CD14-positive monocyte (primary cell): ENCODE measurements around the gene PSRC1. TPM values are rescaled to one million over a fixed set of nuclear protein-coding genes. Genes with fewer than 3 reads are reported as not detected.

ENCODE experiments used
- DNase-seq, 3 donors: peaks; one replicate each; pipeline ENCODE4 v3.0.0-alpha.2; 2011 to 2022
- H2AFZ ChIP-seq: 2 replicates; pipeline ENCODE4 v1.6.0; 2012; ENCODE audit warnings: mild to moderate bottlenecking, low read depth, low read length, inconsistent platforms; ENCODE audit not compliant: insufficient read depth, poor library complexity, severe bottlenecking
- H3K27ac ChIP-seq, 2 donors: 1 replicate in 1 of 2; 2 replicates in 1 of 2; pipeline ENCODE4 v1.5.1; 2012 to 2013; ENCODE audit warnings: low read length in 2 of 2, control low read depth in 1 of 2, inconsistent platforms in 1 of 2, low read depth in 1 of 2, mild to moderate bottlenecking in 1 of 2
- H3K27me3 ChIP-seq, 2 donors: one replicate each; pipeline versions ENCODE4 v1.6.0 to v1.6.1; 2011 to 2013; ENCODE audit warnings: low read length in 2 of 2; ENCODE audit not compliant: control insufficient read depth in 2 of 2, insufficient read depth in 2 of 2
- H3K36me3 ChIP-seq, 2 donors: replicated peaks in 1 of 2; 1 replicate in 1 of 2; 2 replicates in 1 of 2; pipeline versions ENCODE4 v1.5.1 to v1.6.1; 2012 to 2013; ENCODE audit warnings: low read length in 2 of 2, control low read depth in 1 of 2, inconsistent platforms in 1 of 2, mild to moderate bottlenecking in 1 of 2; ENCODE audit not compliant: insufficient read depth in 2 of 2, control insufficient read depth in 1 of 2
- H3K4me1 ChIP-seq, 2 donors: 1 replicate in 1 of 2; 2 replicates in 1 of 2; pipeline versions ENCODE4 v1.5.1 to v1.6.1; 2012 to 2013; ENCODE audit warnings: low read length in 2 of 2, control low read depth in 1 of 2, inconsistent platforms in 1 of 2, mild to moderate bottlenecking in 1 of 2, moderate library complexity in 1 of 2; ENCODE audit not compliant: insufficient read depth in 2 of 2, control insufficient read depth in 1 of 2
- H3K4me2 ChIP-seq: replicated peaks from 2 replicates; pipeline ENCODE3; 2012; ENCODE audit warnings: low read length, moderate library complexity, mild to moderate bottlenecking; ENCODE audit not compliant: poor library complexity, severe bottlenecking; ENCODE audit errors: extremely low read depth
- H3K4me3 ChIP-seq, 3 experiments: fragments of 200-600 bp in 1 of 3; sonication (generic) in 1 of 3; replicated peaks in 1 of 3; 1 replicate in 2 of 3; 2 replicates in 1 of 3; pipeline ENCODE4 v1.5.1; 2011 to 2013; ENCODE audit warnings: low read length in 3 of 3, mild to moderate bottlenecking in 3 of 3, control low read depth in 2 of 3, low read depth in 2 of 3, inconsistent platforms in 1 of 3, moderate library complexity in 1 of 3
- H3K79me2 ChIP-seq: 2 replicates; pipeline ENCODE4 v1.6.0; 2012; ENCODE audit warnings: mild to moderate bottlenecking, control low read depth, inconsistent platforms, low read length, moderate library complexity; ENCODE audit not compliant: insufficient read depth
- H3K9ac ChIP-seq: 2 replicates; pipeline ENCODE4 v1.6.0; 2017; ENCODE audit warnings: low read length, mild to moderate bottlenecking; ENCODE audit not compliant: insufficient read depth, poor library complexity, severe bottlenecking
- H3K9me3 ChIP-seq, 2 donors: replicated peaks in 1 of 2; 1 replicate in 1 of 2; 2 replicates in 1 of 2; pipeline versions ENCODE4 v1.5.1 to v1.6.1; 2012 to 2013; ENCODE audit warnings: low read length in 2 of 2, control low read depth in 1 of 2; ENCODE audit not compliant: control insufficient read depth in 1 of 2, insufficient read depth in 1 of 2
- H4K20me1 ChIP-seq: 2 replicates; pipeline ENCODE4 v1.6.0; 2012; ENCODE audit warnings: mild to moderate bottlenecking, low read length, control low read depth, moderate library complexity; ENCODE audit not compliant: insufficient read depth
- H3K27ac Mint-ChIP-seq, 7 donors: one replicate each; pipeline ENCODE4 v1.8.0; 2020; ENCODE audit warnings: mild to moderate bottlenecking in 7 of 7, mixed read lengths in 7 of 7, moderate library complexity in 6 of 7, inconsistent platforms in 2 of 7
- H3K27me3 Mint-ChIP-seq, 3 donors: one replicate each; pipeline ENCODE4 v1.8.0; 2021 to 2022; ENCODE audit warnings: low read depth in 3 of 3, mild to moderate bottlenecking in 3 of 3, mixed read lengths in 3 of 3, moderate library complexity in 3 of 3, inconsistent platforms in 1 of 3
- H3K36me3 Mint-ChIP-seq, 2 donors: one replicate each; pipeline ENCODE4 v1.8.0; 2020; ENCODE audit warnings: mixed read lengths in 2 of 2, inconsistent platforms in 1 of 2, mild to moderate bottlenecking in 1 of 2
- H3K4me1 Mint-ChIP-seq: one replicate; pipeline ENCODE4 v1.8.0; 2020; ENCODE audit warnings: mild to moderate bottlenecking, mixed read lengths
- H3K4me3 Mint-ChIP-seq, 2 donors: one replicate each; pipeline ENCODE4 v1.8.0; 2020; ENCODE audit warnings: mild to moderate bottlenecking in 2 of 2, mixed read lengths in 2 of 2, moderate library complexity in 1 of 2
- H3K9me3 Mint-ChIP-seq, 7 donors: one replicate each; pipeline ENCODE4 v1.8.0; 2020 to 2022; ENCODE audit warnings: mixed read lengths in 7 of 7, mild to moderate bottlenecking in 6 of 7, moderate library complexity in 6 of 7, inconsistent platforms in 2 of 7
- CTCF ChIP-seq: fragments of 200-600 bp; IDR thresholded peaks from one replicate; pipeline ENCODE4 v1.8.0; 2022; ENCODE audit warnings: antibody characterized with exemption, mild to moderate bottlenecking
- WGBS: methylation state at CpG from one replicate; pipeline ENCODE4 v1.1.5; 2013; ENCODE audit warnings: missing lambda C conversion rate; ENCODE audit not compliant: insufficient coverage; 5-methylcytosine and 5-hydroxymethylcytosine counted together
- intact Hi-C, 2 donors: fragments of 100-400 bp; cut with micrococcal nuclease; formaldehyde crosslinking; loops; one replicate each; pipeline versions ENCODE4 v1.15.0 to v1.15.1; 2023
- polyA plus RNA-seq, 3 donors: library from polyadenylated mRNA; depleted of rRNA in 1 of 3; unstranded in 2 of 3; stranded (reverse) in 1 of 3; fragments of 300-500 nt in 2 of 3; fragments of >200 nt in 1 of 3; fragmentation: Illumina TruSeq in 2 of 3; gene quantifications; 1 replicate in 2 of 3; 2 replicates in 1 of 3; pipeline ENCODE4 v1.2.3, GENCODE V29; 2012 to 2021

Gene PSRC1
- polyA plus RNA-seq, 3 donors, result 5.8 to 25.5 (median 7.1) TPM

DNA sequence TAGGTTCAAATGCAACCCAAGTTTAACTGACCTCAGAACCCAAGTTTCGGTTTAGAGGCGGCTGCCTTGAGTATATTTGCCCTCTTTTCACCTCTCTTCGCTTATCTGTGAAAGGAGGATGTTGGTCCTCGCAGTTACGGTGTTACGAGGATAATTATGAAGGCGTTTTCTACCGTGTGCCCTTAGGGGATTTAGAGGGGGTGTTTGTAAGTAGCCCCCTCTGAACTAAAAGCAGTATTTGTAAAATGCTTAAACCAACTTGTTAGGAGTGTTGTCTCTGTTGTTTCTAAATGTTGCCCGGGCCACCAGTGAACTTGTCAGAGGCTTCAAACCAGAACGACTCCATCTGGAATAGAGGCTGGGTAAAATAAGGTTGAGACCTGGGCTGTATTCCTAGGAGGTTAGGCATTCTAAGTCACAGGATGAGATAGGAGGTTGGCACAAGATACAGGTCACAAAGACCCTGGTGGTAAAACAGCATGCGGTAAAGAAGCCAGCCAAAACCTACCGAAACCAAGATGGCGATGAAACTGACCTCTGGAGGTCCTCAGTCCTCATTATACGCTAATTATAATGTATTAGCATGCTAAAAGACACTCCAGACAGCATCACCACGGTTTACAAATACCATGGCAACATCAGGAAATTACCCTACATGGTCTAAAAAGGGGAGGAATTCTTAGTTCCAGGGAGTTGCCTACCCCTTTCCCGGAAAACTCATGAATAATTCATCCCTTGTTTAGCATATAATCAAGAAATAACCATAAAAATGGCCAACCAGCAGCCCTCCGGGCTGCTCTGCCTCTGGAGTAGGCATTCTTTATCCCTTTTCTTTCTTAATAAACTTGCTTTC is 1.0 kb upstream of the PSRC1 start:
- no peak for TF ChIP-seq CTCF
- H3K27me3 Mint-ChIP-seq, result peaks cover 0 to 3% (median 2%) of the 10 kb centered on the region in 3 donors

GRCh38 chr1:109282497-109282951 is 421 bp downstream of the PSRC1 start:
- peak overlapping the region; percentile 94 for H2AFZ ChIP-seq
- H3K27ac ChIP-seq, result peak overlapping the region; percentile 82 to 85
- no peak for TF ChIP-seq CTCF
- peak overlapping the region; percentile 59 for H3K9ac ChIP-seq
- H4K20me1 ChIP-seq, result no peaks in the 10 kb centered on the region
- peaks cover 40 to 42% of the 10 kb centered on the region in 2 donors for H3K4me1 ChIP-seq
- 25% methylated on average over 9 of the region's 10 CpGs for WGBS
- H3K27me3 ChIP-seq, result no peaks in the 10 kb centered on the region
- H3K36me3 ChIP-seq, result peaks cover 7 to 25% of the 10 kb centered on the region in 2 donors
- no peak for DNase-seq
- intact Hi-C loops, result loop anchor here in 1 of 2 donors (2.0 kb wide), 1 partner anchor 114 kb away; the partner anchor contains the start of gene SORT1
- Mint-ChIP-seq H3K9me3 (peaks cover 0 to 2% (median 0%) of the 10 kb centered on the region in 7 donors), H3K4me3 (peak overlapping the region; percentile 97 to 100), H3K27me3 (no peaks in the 10 kb centered on the region), H3K4me1 (peaks cover 44% of the 10 kb centered on the region), H3K36me3 (peaks cover 14 to 17% of the 10 kb centered on the region in 2 donors), H3K27ac (peak overlapping the region; percentile 87 to 97 (median 95))
- peak overlapping the region; percentile 61 to 87 (median 77) for H3K4me3 ChIP-seq
- peaks cover 31% of the 10 kb centered on the region for H3K79me2 ChIP-seq
- peak overlapping the region; percentile 81 for H3K4me2 ChIP-seq
- H3K9me3 ChIP-seq, result no peaks in the 10 kb centered on the region

More for the DNA sequence above, 1.0 kb upstream of the PSRC1 start:
- Histone ChIP-seq H3K4me1 (peaks cover 39 to 42% of the 10 kb centered on the region in 2 donors), H3K79me2 (peaks cover 31% of the 10 kb centered on the region), H3K36me3 (peaks cover 7 to 14% of the 10 kb centered on the region in 2 donors), H2AFZ (peak overlapping the region; percentile 94), H3K9ac (peak overlapping the region; percentile 59), H3K9me3 (no peaks in the 10 kb centered on the region), H3K4me3 (peak overlapping the region; percentile 61 to 87 (median 77)), H3K27me3 (no peaks in the 10 kb centered on the region), H4K20me1 (no peaks in the 10 kb centered on the region), H3K4me2 (peak overlapping the region; percentile 81), H3K27ac (peak overlapping the region; percentile 82 to 85)
- peak overlapping the region; percentile 97 to 100 for H3K4me3 Mint-ChIP-seq
- peaks cover 14 to 17% of the 10 kb centered on the region in 2 donors for H3K36me3 Mint-ChIP-seq
- H3K27ac Mint-ChIP-seq, result peak overlapping the region in 5 of 7 donors; percentile 87 to 97 (median 92)
- DNase-seq, result no peak
- WGBS, result 87% methylated on average over 4 of the region's 17 CpGs
- H3K9me3 Mint-ChIP-seq, result peaks cover 0 to 2% (median 0%) of the 10 kb centered on the region in 7 donors
- intact Hi-C loops, result loop anchor here in 1 of 2 donors (2.0 kb wide), 1 partner anchor 113 kb away; the partner anchor contains the start of gene SORT1
- peaks cover 42% of the 10 kb centered on the region for H3K4me1 Mint-ChIP-seq
